Sciatic nerve (tissue), 2 donors: Measurements from ENCODE around the gene PSORS1C1. TPM values are rescaled to one million over a fixed set of nuclear protein-coding genes. Genes with fewer than 3 reads are reported as not detected.
"Not testable (repeated sequence)": the region's sequence is repeated elsewhere in the genome, so short reads cannot be mapped to it uniquely, and the experiment has no call there.

Source experiments
- ATAC-seq: fragments of 200-7000 bp; cut with Tn5 transposase; one replicate; pipeline ENCODE4 v1.9.1; 2020; ENCODE audit warnings: mild to moderate bottlenecking, moderate library complexity
- DNase-seq: peaks from one replicate; pipeline ENCODE4 v3.0.0-alpha.2; 2020; ENCODE audit warnings: low spot score
- intact Hi-C: fragments of 100-400 bp; cut with DNase I; formaldehyde crosslinking; loops from one replicate; pipeline ENCODE4 v1.14.2; 2022
- total RNA-seq: library from RNA; stranded (reverse); fragmentation: NEBNext Ultra II Directional; extraction: Animal tissue kit (Norgen Biotek cat#: 25700); gene quantifications from one replicate; pipeline ENCODE4 v1.2.1, GENCODE V29; 2021
- donor health status: DM: no; HTN: no; CAD: no.
- donor health status: DM: no; HTN: no; CAD: no.

Gene PSORS1C1
- total RNA-seq, 1 donor from 2014 or later = 0.62 TPM

GRCh38 chr6:31169123-31169857 lies 54.7 kb downstream of the PSORS1C1 start:
- intact Hi-C loops = no loop called here
- DNase-seq = no peak
- ATAC-seq = no peak

- ATAC-seq, intact Hi-C loops, DNase-seq: not testable (repeated sequence)
Measured at GRCh38 chr6:31169858-31170599, 55.4 kb downstream of the PSORS1C1 start.

GRCh38 chr6:31170600-31170881 lies 55.9 kb downstream of the PSORS1C1 start, which contains the start of gene POU5F1:
Gene POU5F1 (minus strand): TSS chr6:31170682. CDS start chr6:31170620, 62 bp downstream.
- ATAC-seq = no peak
- DNase-seq = no peak
- intact Hi-C loops = no loop called here

GRCh38 chr6:31170987-31171671 lies 56.5 kb downstream of the PSORS1C1 start:
- DNase-seq (no peak), ATAC-seq (no peak)
- intact Hi-C loops = no loop called here

- DNase-seq (no peak), ATAC-seq (no peak)
- intact Hi-C loops = no loop called here
Measured at GRCh38 chr6:31171931-31172905, 57.6 kb downstream of the PSORS1C1 start.

GRCh38 chr6:31172973-31173384 lies 58.4 kb downstream of the PSORS1C1 start:
- intact Hi-C loops = no loop called here

GRCh38 chr6:31173406-31173805 lies 58.8 kb downstream of the PSORS1C1 start:
- ATAC-seq (no peak), DNase-seq (no peak)
- intact Hi-C loops = no loop called here

More at GRCh38 chr6:31172973-31173384, 58.4 kb downstream of the PSORS1C1 start:
- ATAC-seq = no peak
- DNase-seq = no peak

GRCh38 chr6:31174378-31174777 lies 59.8 kb downstream of the PSORS1C1 start:
- intact Hi-C loops = no loop called here
- ATAC-seq = no peak
- DNase-seq = no peak

GRCh38 chr6:31175971-31176370 lies 61.4 kb downstream of the PSORS1C1 start:
- ATAC-seq (no peak), DNase-seq (no peak)
- intact Hi-C loops = no loop called here

GRCh38 chr6:31178143-31179041 lies 63.8 kb downstream of the PSORS1C1 start:
- no peak for DNase-seq
- intact Hi-C loops = no loop called here

GRCh38 chr6:31179042-31179386 lies 64.4 kb downstream of the PSORS1C1 start:
- no peak for DNase-seq
- intact Hi-C loops = no loop called here

More at GRCh38 chr6:31178143-31179041, 63.8 kb downstream of the PSORS1C1 start:
- ATAC-seq = no peak

GRCh38 chr6:31179896-31180295 lies 65.3 kb downstream of the PSORS1C1 start:
- DNase-seq (no peak), ATAC-seq (no peak)
- intact Hi-C loops = no loop called here

More at GRCh38 chr6:31179042-31179386, 64.4 kb downstream of the PSORS1C1 start:
- no peak for ATAC-seq

GRCh38 chr6:31180500-31180899 lies 65.9 kb downstream of the PSORS1C1 start:
- intact Hi-C loops = no loop called here
- ATAC-seq (peak; percentile 98), DNase-seq (peak; percentile 75)

GRCh38 chr6:31183287-31183686 lies 68.7 kb downstream of the PSORS1C1 start:
- DNase-seq, ATAC-seq, intact Hi-C loops: not testable (repeated sequence)

GRCh38 chr6:31183859-31184258 lies 69.3 kb downstream of the PSORS1C1 start:
- intact Hi-C loops, ATAC-seq, DNase-seq: not testable (repeated sequence)

GRCh38 chr6:31185695-31186051 lies 71.1 kb downstream of the PSORS1C1 start:
- intact Hi-C loops = not testable (repeated sequence)

GRCh38 chr6:31186052-31186734 lies 71.6 kb downstream of the PSORS1C1 start:
- intact Hi-C loops = no loop called here
- DNase-seq (peak; percentile 65), ATAC-seq (no peak)

More at GRCh38 chr6:31185695-31186051, 71.1 kb downstream of the PSORS1C1 start:
- not testable (repeated sequence) for DNase-seq, ATAC-seq
